SK-N-SH (cell line): Measurements from ENCODE around the gene PABPC5.

Experiments
- EP300 ChIP-seq, 2 experiments: IDR thresholded peaks; 2 replicates each; pipeline versions ENCODE4 v1.4.0 to v1.6.1; 2012; ENCODE audit warnings: borderline replicate concordance in 1 of 2, low read depth in 1 of 2, low read length in 1 of 2
- EZH2phosphoT487 ChIP-seq: fragments of 200-600 bp; sonication (generic); IDR thresholded peaks from 2 replicates; pipeline ENCODE4 v1.6.1; 2017; ENCODE audit warnings: low read depth, mixed run types, mild to moderate bottlenecking, antibody characterized with exemption, moderate library complexity, borderline replicate concordance
- GABPA ChIP-seq: IDR thresholded peaks from 2 replicates; pipeline ENCODE4 v1.4.0; 2012; ENCODE audit warnings: low read depth, mild to moderate bottlenecking
- MAX ChIP-seq: IDR thresholded peaks from 2 replicates; pipeline ENCODE4 v1.4.0; 2012; ENCODE audit warnings: low read depth
- MXI1 ChIP-seq: IDR thresholded peaks from 2 replicates; pipeline ENCODE4 v1.6.1; 2012; ENCODE audit warnings: mild to moderate bottlenecking, low read depth, low read length, improper control_type of control experiment
- PBX3 ChIP-seq: IDR thresholded peaks from 2 replicates; pipeline ENCODE4; 2012
- POLR2AphosphoS5 ChIP-seq: IDR thresholded peaks from 2 replicates; pipeline ENCODE4 v1.6.1; 2012; ENCODE audit warnings: low read depth, low read length
- SIN3A ChIP-seq: IDR thresholded peaks from 2 replicates; pipeline ENCODE4 v1.6.1; 2012; ENCODE audit warnings: low read depth, mild to moderate bottlenecking, low read length, moderate library complexity, borderline replicate concordance
- TAF1 ChIP-seq: IDR thresholded peaks from 2 replicates; pipeline ENCODE4 v1.6.1; 2012; ENCODE audit warnings: low read depth, mild to moderate bottlenecking, low read length, moderate library complexity, borderline replicate concordance
- YY1 ChIP-seq: IDR thresholded peaks from 2 replicates; pipeline ENCODE4 v1.4.0; 2012; ENCODE audit warnings: low read depth, mild to moderate bottlenecking
- TF ChIP-seq, protein P1 (sequence below): IDR thresholded peaks from 2 replicates; pipeline ENCODE4 v1.6.1; 2012; ENCODE audit warnings: mild to moderate bottlenecking, low read depth, low read length, moderate library complexity
- TF ChIP-seq, protein P2 (sequence below): fragments of 200-600 bp; sonication (generic); IDR thresholded peaks from 2 replicates; pipeline ENCODE4 v1.6.1; 2017; ENCODE audit warnings: antibody characterized with exemption, mild to moderate bottlenecking, moderate library complexity
- TF ChIP-seq, protein P3 (sequence below): IDR thresholded peaks from 2 replicates; pipeline ENCODE4 v1.4.0; 2012; ENCODE audit warnings: low read depth, borderline replicate concordance

GRCh38 chrX:91435395-91435794 lies 756 bp downstream of the PABPC5 start:
- TF ChIP-seq GABPA (no peak), SIN3A (no peak), EZH2phosphoT487 (no peak), YY1 (no peak), POLR2AphosphoS5 (no peak), PBX3 (no peak), MAX (no peak), MXI1 (no peak), TAF1 (no peak), EP300 (IDR thresholded peaks at IDR 0.05; ENCODE audit: borderline replicate concordance in 1 of 2, low read depth in 1 of 2, low read length in 1 of 2) (no peak)
- TF ChIP-seq, protein P1, sequence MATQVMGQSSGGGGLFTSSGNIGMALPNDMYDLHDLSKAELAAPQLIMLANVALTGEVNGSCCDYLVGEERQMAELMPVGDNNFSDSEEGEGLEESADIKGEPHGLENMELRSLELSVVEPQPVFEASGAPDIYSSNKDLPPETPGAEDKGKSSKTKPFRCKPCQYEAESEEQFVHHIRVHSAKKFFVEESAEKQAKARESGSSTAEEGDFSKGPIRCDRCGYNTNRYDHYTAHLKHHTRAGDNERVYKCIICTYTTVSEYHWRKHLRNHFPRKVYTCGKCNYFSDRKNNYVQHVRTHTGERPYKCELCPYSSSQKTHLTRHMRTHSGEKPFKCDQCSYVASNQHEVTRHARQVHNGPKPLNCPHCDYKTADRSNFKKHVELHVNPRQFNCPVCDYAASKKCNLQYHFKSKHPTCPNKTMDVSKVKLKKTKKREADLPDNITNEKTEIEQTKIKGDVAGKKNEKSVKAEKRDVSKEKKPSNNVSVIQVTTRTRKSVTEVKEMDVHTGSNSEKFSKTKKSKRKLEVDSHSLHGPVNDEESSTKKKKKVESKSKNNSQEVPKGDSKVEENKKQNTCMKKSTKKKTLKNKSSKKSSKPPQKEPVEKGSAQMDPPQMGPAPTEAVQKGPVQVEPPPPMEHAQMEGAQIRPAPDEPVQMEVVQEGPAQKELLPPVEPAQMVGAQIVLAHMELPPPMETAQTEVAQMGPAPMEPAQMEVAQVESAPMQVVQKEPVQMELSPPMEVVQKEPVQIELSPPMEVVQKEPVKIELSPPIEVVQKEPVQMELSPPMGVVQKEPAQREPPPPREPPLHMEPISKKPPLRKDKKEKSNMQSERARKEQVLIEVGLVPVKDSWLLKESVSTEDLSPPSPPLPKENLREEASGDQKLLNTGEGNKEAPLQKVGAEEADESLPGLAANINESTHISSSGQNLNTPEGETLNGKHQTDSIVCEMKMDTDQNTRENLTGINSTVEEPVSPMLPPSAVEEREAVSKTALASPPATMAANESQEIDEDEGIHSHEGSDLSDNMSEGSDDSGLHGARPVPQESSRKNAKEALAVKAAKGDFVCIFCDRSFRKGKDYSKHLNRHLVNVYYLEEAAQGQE = no peak
- TF ChIP-seq, protein P2, sequence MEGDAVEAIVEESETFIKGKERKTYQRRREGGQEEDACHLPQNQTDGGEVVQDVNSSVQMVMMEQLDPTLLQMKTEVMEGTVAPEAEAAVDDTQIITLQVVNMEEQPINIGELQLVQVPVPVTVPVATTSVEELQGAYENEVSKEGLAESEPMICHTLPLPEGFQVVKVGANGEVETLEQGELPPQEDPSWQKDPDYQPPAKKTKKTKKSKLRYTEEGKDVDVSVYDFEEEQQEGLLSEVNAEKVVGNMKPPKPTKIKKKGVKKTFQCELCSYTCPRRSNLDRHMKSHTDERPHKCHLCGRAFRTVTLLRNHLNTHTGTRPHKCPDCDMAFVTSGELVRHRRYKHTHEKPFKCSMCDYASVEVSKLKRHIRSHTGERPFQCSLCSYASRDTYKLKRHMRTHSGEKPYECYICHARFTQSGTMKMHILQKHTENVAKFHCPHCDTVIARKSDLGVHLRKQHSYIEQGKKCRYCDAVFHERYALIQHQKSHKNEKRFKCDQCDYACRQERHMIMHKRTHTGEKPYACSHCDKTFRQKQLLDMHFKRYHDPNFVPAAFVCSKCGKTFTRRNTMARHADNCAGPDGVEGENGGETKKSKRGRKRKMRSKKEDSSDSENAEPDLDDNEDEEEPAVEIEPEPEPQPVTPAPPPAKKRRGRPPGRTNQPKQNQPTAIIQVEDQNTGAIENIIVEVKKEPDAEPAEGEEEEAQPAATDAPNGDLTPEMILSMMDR = no peak
- TF ChIP-seq, protein P3, sequence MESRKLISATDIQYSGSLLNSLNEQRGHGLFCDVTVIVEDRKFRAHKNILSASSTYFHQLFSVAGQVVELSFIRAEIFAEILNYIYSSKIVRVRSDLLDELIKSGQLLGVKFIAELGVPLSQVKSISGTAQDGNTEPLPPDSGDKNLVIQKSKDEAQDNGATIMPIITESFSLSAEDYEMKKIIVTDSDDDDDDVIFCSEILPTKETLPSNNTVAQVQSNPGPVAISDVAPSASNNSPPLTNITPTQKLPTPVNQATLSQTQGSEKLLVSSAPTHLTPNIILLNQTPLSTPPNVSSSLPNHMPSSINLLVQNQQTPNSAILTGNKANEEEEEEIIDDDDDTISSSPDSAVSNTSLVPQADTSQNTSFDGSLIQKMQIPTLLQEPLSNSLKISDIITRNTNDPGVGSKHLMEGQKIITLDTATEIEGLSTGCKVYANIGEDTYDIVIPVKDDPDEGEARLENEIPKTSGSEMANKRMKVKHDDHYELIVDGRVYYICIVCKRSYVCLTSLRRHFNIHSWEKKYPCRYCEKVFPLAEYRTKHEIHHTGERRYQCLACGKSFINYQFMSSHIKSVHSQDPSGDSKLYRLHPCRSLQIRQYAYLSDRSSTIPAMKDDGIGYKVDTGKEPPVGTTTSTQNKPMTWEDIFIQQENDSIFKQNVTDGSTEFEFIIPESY = no peak
